HS-5 (cell line): ENCODE measurements around the gene SAMD11.
"Not testable (repeated sequence)": the region's sequence is repeated elsewhere in the genome, so short reads cannot be mapped to it uniquely, and the experiment has no call there.

Source experiments
- DNase-seq: peaks from one replicate; pipeline ENCODE4 v3.0.0-alpha.2; 2012; ENCODE audit warnings: low read depth

Gene SAMD11

DNA sequence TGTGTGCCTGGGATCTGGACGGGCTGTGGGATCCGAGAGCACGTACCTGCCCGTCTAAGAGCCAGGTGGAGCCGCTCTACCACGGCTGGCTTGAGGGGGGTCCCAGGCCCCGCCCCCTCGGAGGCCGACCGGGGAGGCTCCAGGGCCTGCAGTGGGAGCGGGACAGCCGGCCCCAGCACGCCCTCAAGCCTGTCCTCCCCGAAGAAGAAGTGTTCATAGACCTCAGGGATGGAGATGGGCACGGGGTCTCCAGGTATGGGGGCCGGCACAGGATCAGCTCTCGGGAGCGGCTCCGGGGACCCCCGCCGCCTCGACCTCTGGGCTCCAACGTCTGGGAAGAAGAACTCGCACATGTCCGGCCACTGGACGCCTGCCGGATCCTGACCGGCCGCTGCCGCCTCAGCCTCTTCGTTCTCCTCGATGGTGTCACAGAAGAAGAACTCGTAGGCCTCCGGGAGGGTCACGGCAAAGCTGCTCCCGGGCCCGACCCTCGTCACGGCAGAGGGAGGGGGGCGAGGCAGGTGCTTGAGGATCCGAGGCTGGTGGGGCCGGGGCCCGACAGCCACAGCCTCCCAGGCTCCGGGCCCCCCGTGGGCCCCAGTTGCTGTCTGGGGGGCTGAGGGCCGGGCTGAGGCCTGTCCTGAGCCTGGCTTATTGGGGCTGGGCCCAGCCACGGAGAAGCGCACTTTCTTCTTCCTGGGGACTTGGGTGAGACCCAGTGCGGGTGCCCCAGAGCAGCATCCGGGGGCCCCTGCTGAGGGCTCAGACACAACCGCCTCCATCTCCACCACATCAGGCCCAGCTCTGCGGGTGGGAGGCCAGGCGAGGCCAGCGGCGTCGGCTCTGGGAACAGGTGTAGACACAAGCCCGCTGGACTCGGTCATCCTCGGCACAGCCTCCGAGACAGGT is 55.4 kb downstream of the SAMD11 start:
- no peak for DNase-seq

DNA sequence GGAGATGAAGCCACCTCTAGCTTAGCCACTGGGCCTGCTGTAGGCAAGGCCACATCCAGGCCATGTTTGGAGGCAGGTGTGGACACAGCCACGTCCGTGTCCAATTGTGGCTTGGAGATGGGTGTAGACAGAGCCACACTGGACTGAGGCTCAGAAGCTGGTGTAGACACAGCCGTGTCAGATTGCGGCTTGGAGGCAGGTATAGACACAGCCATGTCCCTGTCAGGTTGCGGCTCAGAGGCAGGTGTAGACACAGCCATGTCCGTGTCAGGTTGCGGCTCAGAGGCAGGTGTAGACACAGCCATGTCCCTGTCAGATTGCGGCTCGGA is 56.0 kb downstream of the SAMD11 start:
- no peak for DNase-seq

DNA sequence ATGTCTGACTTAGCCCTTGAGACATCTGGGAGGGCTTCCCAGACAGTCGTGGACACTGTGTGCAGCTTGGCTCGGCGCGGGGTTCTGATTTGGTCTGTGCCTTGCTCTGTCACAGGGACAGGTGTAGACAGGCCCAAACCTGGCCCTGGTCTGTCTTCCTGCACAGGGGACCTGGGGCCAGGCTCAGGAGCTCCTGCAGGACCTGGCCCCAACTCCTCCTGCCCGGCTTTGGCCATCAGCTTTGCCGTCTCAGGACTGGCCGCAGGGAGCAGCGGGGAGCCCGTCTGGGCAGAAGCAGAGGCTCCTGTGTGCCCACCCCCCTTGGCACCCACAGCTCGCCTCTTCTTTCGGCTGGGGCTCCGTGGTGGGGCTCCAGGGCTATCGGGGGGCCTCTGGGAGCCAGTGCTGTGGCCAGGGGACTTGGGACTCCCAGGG is 56.4 kb downstream of the SAMD11 start:
- DNase-seq, result no peak

DNA sequence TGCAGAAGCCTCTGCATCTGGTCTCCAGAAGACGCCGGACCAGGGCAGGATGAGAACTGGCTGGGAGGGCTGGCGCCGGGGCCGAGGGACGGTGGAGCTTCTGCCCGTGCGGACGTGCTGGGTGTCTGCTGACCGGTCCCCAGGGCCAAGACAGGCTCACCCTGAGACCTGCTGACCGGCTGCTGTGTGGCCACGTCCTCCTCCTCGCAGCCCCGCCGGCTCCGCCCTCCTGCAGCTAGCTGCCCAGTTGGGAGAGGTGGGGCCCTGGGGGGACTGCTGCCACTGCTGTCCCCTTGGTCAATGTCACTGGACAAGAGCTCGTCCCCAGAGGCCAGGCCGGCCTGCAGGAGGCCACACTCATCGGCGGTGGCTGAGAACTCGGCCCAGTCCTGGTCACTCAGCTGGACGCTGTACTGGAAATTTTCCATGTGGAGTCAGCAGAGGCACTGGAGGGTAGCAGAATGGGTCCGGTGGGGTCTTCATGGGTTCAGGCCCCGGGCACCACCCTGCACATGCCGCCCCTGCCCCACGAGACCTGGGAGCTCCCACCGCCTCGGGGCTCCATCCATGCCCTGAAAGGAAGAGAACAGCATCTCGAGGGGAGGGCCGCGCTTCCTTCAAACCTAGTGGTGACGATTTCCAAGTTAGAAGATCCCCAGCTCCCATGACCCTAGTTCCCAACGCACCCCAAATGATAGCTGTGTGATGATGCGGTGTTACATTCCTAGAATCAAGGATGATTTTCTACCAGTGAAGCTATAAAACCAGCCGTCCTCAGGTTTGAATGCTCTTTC is 57.1 kb downstream of the SAMD11 start:
- no peak for DNase-seq

DNA sequence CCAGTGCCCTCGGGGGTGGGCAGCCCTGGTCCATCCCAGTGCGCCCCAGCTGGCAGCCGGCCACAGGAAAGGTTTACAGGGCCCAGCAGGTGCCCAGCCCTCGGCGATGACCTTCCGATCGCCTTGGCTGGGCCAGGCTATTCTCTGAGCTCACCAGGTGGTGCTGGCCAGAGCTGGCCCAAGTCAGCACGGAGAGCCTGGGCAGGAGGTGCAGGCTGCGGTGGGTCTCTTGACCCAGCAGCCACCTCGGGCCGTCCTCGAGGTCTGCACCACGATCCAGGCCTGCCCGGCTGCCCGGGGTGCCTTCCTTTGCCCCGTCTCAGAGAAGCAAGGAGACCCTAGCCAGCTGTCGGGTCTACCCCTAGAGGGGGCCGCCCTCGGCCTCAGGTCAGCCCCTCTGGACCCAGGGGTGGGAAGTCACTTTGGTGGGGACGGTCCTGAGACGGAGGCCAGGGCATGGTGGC is 57.8 kb downstream of the SAMD11 start:
- no peak for DNase-seq

DNA sequence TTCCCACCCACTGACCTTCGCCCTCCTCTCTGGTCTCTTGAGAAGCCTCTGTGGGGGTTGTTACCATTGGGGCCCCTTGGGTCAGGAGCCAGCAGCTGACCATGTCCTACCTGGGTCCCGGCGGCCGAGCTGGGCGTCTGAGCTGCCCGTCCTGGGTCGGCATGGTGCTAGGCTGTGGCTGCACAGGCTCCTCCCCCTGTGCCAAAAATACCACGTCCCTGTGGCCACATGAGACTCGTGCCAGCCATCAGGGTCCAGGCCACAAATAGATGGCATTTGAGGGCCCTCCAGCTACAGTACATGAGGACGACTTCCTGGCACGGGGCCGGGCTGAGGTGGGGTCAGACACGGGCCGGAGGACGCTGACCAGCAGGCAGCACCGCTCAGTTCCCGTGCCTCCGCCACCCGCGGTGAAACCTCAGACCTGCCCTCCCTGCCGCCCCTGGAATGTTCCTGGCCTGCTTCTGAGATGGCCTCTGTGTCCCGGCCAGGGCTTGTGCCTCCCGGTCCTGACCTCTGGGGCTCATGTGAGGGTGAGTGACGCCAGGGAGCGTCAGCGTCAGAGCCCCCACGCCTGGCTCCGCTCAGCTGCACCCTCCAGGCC is 58.3 kb downstream of the SAMD11 start, which contains the start of gene PERM1:
TSS of gene PERM1 (minus strand) at position 139 of the 604 bp plus-strand sequence. CDS start 1,064 bp downstream, outside the sequence.
- no peak for DNase-seq

DNA sequence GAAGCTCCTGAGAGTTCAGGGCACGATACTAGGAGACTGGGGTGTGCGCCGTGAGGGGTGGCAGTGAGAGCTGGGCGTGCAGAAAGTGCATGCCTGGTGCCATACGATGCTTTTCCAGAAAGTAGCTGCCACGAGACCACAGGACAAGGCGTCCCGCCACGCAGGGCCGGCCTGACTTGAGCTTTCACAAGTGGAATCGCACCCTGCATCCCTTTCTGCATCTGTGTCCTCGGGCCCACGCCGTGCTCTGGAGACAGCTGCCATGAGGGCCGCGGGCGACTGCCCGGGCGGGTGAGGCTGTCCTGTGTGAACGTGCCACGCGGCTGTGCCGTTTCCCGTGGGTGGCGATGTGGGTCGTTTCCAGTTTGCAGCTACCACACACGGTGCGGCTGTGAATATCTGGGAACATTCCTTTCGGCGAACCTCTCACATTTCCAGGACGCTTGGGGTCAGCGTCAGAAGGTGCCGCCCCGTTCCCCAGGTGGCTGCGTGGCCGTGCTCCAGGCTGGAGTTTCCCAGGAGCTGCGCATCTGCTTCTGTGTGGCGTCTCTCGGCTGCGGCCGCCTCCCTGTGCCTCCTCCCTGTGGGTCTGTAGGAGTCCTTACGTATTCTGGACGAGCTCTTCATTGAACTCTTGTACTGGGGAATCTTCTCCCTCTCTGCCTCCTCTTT is 59.2 kb downstream of the SAMD11 start:
- no peak for DNase-seq

DNA sequence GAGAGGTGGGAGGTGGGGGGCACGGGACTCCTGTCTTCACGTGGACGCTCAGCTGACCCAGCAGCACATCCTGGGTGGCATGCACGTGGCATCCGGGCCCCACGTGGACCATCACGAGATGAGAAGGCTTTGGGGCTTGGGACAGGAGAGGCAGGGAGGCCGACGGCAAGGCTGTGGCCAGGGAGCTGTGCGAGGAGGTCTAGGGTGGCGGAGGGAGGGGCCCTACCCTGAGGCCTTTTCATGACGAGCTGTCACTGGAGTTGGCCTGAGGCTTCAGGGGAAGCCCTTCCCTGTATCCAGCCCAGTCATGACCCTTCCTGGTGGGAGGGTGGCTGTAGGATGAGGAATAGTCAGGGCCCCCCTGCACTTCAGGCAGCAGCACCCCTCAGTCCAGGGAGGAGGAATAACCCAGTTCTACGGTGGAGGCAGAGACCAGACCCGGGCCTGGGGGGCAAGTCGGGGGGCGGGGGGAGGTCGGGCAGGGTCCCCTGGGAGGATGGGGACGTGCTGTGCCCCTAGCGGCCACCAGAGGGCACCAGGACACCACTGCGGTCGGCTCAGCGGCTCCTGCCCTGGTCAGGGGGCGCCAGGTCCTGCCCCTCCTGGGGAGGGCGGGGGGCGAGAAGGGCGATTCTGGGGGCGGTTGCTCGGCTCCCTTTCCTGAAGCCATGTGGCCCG is 60.2 kb downstream of the SAMD11 start:
- no peak for DNase-seq

DNA sequence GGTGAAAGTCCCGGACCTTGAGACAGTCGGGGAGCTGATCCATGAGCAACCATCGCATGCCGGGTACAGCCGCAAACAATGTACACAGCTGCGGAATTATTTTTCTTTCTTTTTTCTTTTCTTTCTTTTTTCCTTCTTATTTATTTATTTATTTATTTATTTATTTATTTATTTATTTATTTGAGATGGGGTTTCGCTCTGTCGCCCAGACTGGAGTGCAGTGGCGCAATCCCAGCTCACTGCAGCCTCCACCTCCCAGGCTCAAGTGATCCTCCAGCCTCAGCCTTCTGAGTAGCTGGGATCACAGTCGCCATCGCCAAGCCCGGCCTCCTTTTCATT is 60.7 kb downstream of the SAMD11 start:
- no peak for DNase-seq

DNA sequence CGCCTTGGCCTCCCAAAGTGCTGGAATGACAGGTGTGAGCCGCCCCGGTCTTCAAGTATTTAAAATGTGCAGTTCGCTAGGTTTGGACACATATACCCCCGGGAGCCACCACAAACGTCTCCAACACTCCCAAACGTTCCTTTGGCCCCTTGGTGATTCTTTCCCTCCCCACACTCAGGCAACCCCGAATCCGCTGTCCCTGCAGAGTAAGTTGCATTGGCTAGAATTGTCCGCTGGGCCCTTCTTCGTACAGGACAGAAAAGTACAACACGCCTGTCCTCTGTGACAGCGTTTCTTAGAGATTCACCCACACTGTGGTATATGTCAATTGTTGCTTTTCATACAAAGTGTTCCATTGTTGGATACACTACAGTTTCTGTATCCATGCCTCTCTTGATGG is 61.4 kb downstream of the SAMD11 start:
- DNase-seq, result no peak

DNA sequence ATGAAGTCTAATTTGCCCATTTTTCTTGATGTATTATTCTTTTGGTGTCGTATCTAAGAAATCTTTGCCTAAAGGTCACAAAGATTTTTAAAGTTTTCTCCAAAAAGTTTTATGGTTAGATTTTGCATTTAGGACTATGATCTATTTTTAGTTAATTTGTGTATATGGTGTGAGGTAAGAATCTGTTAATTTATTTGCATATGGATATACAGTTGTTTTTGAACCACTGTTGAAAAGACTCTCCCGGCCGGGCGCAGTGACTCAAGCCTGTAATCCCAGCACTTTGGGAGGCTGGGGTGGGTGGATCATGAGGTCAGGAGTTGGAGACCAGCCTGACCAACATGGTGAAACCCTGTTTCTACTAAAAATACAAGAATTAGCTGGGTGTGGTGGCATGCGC is 64.3 kb downstream of the SAMD11 start:
- DNase-seq, result not testable (repeated sequence)

DNA sequence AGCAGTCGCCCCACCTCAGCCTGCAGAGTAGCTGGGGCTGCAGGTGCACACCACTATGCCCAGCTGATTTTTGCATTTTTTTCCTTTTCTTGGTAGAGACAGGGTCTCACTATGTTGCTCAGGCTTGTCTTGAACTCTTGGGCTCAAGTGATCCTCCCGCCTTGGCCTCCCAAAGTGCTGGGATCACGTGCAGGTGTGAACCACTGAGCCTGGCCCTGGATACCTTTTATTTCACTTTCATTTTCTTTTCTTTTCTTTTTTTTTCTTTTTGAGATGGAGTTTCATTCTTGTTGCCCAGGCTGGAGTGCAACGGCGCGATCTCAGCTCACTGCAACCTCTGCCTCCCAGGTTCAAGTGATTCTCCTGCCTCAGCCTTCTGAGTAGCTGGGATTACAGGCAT is 67.6 kb downstream of the SAMD11 start:
- not testable (repeated sequence) for DNase-seq

DNA sequence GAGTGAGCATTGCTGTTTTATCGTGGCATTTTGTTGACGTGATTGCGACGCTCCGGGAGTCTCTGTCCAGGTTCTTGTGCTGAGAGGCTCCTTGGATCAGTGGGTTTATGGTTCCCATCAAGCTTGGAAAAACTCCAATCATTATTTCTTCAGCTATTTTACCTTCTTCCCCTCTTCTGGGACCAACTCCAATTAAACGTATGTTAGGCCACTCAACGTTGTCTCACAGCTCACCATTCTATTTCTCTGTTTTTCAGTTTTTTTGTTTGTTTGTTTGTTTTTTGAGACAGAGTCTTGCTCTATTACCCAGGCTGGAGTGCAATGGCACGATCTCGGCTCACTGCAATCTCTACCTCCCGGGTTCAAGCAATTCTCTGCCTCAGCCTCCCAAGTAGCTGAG is 68.2 kb downstream of the SAMD11 start:
- DNase-seq, result no peak

DNA sequence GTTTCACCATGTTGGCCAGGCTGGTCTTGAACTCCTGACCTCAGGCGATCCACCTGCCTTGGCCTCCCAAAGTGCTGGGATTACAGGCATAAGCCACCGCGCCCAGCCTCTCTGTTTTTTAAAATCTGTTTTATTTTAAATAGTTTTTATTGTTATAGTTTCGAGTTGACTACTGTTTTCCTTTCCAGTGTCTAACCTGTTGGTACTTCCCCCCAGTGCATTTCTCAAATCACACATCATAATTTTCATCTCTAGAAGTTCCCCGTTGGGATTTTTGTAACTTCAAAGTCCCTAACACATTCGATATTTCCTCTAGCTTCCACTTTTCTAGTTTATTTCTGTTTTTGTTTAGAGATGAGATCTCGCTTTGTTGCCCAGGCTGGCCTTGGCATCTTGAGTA is 68.6 kb downstream of the SAMD11 start:
- no peak for DNase-seq

DNA sequence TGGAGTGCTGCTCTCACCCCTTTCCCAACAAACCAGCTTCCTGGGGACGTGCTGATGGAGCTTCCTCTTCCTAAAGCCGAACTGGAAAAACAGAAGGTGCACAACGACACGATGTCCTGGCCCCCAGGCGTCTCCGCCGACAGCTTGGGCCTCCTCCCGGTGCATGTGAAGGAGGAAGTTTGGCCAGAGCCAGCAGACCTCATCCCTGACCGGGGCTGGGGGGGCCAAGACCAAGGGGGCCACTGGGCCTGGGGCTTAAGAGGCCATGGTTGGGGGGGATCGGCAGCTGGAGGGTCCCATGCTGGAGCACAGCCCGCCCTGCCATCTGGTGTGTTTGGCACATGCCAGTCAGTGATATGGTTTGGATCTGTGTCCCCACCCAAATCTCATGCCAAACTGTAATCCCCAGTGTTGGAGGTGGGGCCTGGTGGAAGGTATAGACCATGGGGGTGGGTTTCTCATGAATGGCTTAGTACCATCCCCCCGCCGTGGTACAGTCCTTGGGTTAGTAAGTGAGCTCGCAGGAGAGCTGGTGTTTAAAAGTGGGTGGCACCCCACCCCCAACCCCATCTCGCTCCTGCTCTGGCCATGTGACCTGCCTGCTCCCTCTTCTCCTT is 69.8 kb downstream of the SAMD11 start:
- no peak for DNase-seq
